IPS-18c (cell line): ENCODE data around the gene NECTIN2.
"Not testable (repeated sequence)": the region's sequence is repeated elsewhere in the genome, so short reads cannot be mapped to it uniquely, and the experiment has no call there.

Experiments
- H3K4me3 ChIP-seq: 2 replicates; pipeline ENCODE4 v1.7.0; 2013; ENCODE audit warnings: low read depth, mild to moderate bottlenecking, low read length, moderate library complexity; ENCODE audit not compliant: insufficient read depth
- H3K9me3 ChIP-seq: one replicate; pipeline ENCODE4 v1.6.1; 2013; ENCODE audit warnings: mild to moderate bottlenecking, low read length, moderate library complexity; ENCODE audit not compliant: control insufficient read depth, insufficient read depth

The NECTIN2 gene

DNA sequence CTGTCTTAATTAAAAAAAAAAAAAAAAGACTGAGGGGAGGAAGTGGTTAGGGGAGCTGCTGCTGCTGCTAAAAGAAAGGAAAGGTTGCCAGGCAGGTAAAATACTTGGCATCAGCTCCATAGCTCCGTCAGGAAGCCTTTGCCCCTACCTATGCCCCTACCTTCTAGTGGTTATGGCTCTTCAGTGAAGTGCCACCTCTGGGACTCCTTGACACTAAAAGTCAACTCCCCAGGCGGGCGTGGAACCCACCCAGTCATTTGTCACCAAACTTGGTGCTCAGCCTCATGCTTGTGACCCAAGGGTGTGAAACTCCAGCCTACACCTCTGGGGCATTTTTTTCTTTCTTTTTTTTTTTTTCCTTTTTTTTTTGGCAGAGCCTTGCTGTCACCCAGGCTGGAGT lies 4.9 kb upstream of the NECTIN2 start:
- Histone ChIP-seq H3K4me3 (no peak overlapping the region), H3K9me3 (peaks cover 2% of the 10 kb centered on the region)

DNA sequence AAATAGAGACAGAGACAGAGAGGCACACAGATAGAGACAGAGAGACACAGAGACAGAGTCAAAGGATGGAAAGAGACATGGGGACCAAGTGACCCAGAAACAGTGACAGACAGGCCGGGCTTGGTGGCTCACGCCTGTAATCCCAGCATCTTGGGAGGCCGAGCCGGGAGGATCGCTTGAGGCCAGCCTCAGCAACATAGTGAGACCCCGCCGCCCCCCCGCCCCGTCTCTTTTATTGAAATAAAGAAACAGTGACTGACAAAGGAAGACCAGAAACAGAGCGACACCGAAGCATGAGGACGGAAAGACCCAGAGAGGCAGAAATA lies 848 bp upstream of the NECTIN2 start:
- peaks cover 2% of the 10 kb centered on the region for H3K9me3 ChIP-seq
- H3K4me3 ChIP-seq, result peak overlapping the region; percentile 74; the same call in 1 of the 2 replicates

DNA sequence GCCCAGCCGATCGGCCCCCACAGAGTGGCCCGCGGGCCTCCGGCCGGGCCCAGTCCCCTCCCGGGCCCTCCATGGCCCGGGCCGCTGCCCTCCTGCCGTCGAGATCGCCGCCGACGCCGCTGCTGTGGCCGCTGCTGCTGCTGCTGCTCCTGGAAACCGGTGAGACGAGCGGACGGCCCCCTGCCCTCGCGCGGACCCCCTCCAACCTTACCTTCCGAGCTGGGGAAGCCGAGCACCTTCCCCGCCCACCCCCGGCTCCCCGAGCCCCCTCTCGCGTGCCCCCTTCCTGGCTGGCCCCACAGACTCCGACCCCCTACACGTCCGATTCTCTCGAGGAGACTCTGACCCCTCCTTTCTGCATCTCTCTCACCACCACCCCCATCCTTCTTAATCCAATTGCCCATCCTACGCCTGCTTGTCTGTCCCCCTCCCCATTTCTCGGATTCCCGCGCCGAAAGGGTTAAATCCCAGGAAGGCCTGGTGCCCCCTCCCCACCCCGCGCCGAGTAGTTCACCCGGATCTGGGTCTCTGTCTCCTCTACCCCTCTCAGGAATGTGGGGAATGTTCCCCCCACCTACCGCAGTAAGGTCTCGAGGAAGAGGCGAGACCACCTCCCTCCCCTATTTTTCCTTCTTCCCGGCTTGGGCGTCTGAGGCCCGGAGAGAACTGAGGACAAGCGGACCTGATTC lies 502 bp downstream of the NECTIN2 start:
- H3K9me3 ChIP-seq, result no peaks in the 10 kb centered on the region
- H3K4me3 ChIP-seq, result peak overlapping the region; percentile 58

DNA sequence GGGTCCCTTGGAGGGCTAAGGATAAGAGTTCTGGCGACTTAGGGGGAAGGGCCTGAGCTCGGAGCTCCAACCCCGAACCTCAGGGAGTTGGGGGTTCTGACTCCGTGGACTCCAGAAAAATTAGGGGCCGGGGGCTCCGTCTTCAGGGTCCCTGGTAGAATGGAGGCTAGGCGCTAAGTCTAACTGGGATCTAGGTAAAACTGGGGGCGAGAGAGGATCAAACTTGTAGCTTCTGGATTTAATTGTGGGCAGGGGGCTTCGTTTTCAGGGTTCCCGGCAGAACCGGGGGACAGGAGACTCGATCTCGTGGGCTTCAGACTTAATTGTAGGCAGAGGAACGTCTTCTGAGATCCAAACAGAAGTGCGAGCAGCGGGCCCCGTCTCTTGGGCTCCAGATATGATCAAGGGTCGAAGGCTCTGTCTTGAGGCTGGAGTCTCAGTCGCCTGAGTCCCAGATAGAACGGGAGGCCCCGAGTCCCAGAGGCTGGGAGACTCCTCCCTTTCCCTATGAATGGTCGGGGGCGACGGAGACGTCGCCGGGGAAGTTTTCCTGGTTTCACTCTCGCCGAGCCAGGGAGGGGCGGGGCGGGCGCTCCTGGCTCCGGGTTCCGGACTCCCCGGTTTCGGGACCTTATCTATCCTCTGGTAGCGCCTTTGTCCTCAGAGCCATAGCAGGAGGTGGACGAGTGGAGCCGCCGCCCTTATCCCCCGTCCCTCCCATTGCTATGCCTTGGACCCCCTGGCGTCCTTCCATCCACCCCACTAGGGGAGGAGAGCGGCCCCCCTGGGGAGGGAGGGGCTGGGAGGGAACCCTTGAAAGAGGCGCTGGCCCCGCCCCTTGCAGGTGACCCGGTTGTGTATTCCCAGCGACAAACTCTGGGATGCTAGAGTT lies 1.3 kb downstream of the NECTIN2 start:
- peak overlapping the region; percentile 58 for H3K4me3 ChIP-seq
- no peaks in the 10 kb centered on the region for H3K9me3 ChIP-seq

DNA sequence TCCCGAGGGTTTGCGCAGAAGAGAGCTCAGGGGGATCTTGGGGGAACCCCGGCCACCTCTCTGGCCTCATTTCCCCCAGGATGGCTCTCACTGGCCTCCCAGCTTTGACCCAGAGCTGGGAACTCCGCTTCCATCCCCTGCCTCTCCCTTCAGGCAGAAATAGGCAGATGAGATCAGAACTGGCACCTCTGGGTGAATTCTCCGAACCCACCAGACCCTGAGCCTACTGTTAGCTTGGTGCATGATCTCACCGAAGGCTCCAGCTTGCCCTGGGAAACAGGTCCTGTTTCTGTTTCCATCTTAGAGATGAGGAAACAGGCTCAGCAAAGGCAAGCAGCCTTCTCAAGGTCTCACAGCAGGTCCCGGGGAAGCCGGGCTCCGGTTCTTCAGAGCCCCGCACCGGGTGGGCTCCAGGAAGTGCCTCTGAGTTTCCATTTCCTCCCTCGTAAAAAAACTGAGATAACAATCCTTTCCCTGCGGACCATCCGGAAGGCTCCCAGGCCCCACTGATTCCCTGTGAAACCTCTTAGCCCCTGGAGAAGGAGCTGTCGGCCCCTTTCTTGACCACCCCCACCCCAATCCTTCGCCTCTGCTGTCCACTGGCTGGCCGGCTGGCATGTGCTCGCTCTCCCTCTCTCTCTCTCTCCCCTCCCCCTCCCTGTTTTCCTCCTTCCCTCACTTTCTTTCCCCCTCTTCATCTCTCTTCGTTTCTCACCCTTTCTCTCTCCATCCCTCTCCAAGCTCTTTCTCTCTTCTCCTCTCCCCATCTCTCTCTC lies 2.1 kb downstream of the NECTIN2 start:
- H3K9me3 ChIP-seq, result no peaks in the 10 kb centered on the region
- H3K4me3 ChIP-seq, result peak overlapping the region; percentile 58

- peak overlapping the region; percentile 58 for H3K4me3 ChIP-seq
- H3K9me3 ChIP-seq, result no peaks in the 10 kb centered on the region
Observed at GRCh38 chr19:44848812-44849447, 2.8 kb downstream of the NECTIN2 start.

DNA sequence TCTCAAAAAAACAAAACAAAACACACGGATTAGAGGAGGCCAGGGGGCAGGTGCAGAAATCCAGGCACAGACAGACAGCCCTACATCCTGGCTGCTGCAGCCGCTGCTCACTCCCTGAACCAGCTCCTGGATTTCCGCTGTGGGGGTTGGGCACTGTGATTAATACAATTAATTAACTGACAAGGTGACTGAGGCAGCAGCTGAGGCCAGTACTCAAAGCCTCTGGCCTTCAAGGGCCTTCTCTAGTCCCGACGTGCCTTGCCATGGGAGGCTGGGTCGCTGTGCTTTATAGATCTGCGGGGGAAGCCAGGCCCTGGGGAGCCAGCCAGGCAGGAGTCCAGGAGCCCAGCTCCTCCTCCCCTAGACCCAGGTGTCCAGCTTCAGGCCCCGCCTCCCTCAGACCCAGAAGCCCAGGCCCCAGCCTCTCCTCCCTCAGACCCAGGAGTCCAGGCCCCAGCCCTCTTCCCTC lies 4.6 kb downstream of the NECTIN2 start:
- peaks cover 2% of the 10 kb centered on the region for H3K9me3 ChIP-seq
- H3K4me3 ChIP-seq, result no peak overlapping the region

- H3K4me3 ChIP-seq, result no peak overlapping the region
- peaks cover 2% of the 10 kb centered on the region for H3K9me3 ChIP-seq
Observed at GRCh38 chr19:44851427-44851826, 5.3 kb downstream of the NECTIN2 start.

GRCh38 chr19:44855606-44856005 lies 9.5 kb downstream of the NECTIN2 start:
- H3K4me3 ChIP-seq, result no peak overlapping the region
- H3K9me3 ChIP-seq, result peaks cover 2% of the 10 kb centered on the region

GRCh38 chr19:44856421-44857083 lies 10.5 kb downstream of the NECTIN2 start:
- Histone ChIP-seq H3K9me3 (peaks cover 2% of the 10 kb centered on the region), H3K4me3 (no peak overlapping the region)

DNA sequence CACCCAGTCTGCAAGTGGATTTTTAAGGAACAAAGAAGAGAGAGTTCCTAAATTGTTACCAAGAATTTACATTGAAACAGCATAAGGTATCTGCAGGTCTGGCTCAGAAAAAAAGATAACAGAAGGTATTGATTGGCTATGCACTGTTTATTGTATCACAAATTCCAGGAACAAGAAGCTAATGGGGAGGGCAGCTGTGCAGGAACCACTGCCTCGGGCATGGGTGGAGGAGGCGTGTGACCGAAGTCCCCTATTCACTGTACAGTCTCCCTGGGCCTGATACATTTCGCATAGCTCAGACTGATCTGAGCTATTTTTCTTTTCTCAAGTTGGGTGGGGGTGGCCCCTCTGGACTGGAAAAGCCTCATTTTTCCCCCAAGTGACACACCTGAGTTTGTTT lies 11.7 kb downstream of the NECTIN2 start:
- Histone ChIP-seq H3K9me3 (peaks cover 2% of the 10 kb centered on the region), H3K4me3 (no peak overlapping the region)

- not testable (repeated sequence) for H3K4me3 ChIP-seq, H3K9me3 ChIP-seq
Observed at GRCh38 chr19:44861576-44861975, 15.5 kb downstream of the NECTIN2 start.

DNA sequence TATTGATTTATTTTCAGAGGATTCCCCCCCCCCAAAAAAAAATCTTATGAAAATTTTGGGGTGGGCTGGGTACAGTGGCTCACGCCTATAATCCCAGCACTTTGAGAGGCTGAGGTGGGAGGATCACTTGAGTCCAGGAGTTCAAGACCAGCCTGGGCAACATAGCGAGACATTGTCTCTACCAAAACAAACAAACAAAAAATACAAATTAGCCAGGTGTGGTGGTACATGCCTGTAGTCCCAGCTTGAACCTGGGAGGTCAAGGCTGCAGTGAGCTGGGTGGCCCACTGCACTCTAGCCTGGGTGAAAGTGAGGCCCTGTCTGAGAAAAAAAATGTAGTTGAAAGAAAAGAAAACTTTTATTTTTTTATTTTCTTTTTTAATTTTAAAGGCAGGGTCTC lies 17.9 kb downstream of the NECTIN2 start:
- Histone ChIP-seq H3K4me3 (no peak overlapping the region), H3K9me3 (no peaks in the 10 kb centered on the region)

GRCh38 chr19:44865196-44865767 lies 19.2 kb downstream of the NECTIN2 start:
- H3K4me3 ChIP-seq, result no peak overlapping the region
- no peaks in the 10 kb centered on the region for H3K9me3 ChIP-seq

GRCh38 chr19:44866664-44867063 lies 20.6 kb downstream of the NECTIN2 start:
- Histone ChIP-seq H3K4me3 (no peak overlapping the region), H3K9me3 (no peaks in the 10 kb centered on the region)

DNA sequence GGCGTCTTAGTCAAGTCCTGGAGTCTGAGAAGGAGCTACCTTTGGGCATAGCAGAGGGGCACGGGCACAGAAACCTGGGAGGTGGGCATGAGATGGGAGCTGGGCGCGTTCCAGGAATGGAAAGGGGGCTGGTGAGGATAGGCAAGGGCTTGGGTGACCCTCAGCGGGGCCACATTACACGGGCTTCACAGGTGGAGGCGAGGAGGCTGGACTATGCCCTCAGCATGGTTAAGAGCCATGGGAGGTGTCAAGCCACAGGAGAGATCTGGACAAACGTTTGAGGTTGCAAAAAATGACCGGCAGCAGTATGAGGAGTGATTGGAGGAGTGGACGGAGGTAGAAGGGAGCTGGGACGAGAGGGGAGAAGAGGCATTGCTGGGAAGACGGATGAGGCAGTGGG lies 21.5 kb downstream of the NECTIN2 start:
- Histone ChIP-seq H3K9me3 (no peaks in the 10 kb centered on the region), H3K4me3 (no peak overlapping the region)
